Caco-2 (cell line): ENCODE measurements around the gene TIMM10. TPM values are rescaled to one million over a fixed set of nuclear protein-coding genes. Genes with fewer than 3 reads are reported as not detected.

ENCODE experiments used
- BruUV-seq: library from RNA; stranded (reverse); fragments of 400-500 nt; replicated peaks from 2 replicates; lab custom pipeline; 2021; lab: Mats Ljungman, UMichigan
- CTCF ChIA-PET: fragments of 300-600 bp; sonication (Branson Sonifier 250); formaldehyde crosslinking; loops from one replicate; lab custom pipeline; 2022; ENCODE audit warnings: antibody characterized with exemption; lab: Charles Lee
- POLR2A ChIA-PET: fragments of 300-600 bp; sonication (Branson Sonifier 250); formaldehyde crosslinking; loops from one replicate; lab custom pipeline; 2022; ENCODE audit warnings: antibody characterized with exemption; lab: Charles Lee
- DNase-seq, 2 experiments: peaks; one replicate each; pipeline versions ENCODE4 v3.0.0 to v3.0.0-alpha.2; 2020 to 2022
- H3K27me3 ChIP-seq: replicated peaks from 2 replicates; pipeline ENCODE4 v1.6.0; 2011; ENCODE audit warnings: low read length; ENCODE audit not compliant: control insufficient read depth, insufficient read depth
- H3K36me3 ChIP-seq: 2 replicates; pipeline ENCODE4 v1.5.1; 2011; ENCODE audit warnings: low read length; ENCODE audit not compliant: control insufficient read depth, insufficient read depth
- H3K4me1 ChIP-seq: fragments of 250-450 bp; sonication (Bioruptor Pico); 2 replicates; pipeline ENCODE4 v1.5.1; 2020; ENCODE audit warnings: mild to moderate bottlenecking
- H3K4me3 ChIP-seq: 2 replicates; pipeline ENCODE4 v1.5.1; 2011; ENCODE audit warnings: low read depth, mild to moderate bottlenecking, control low read depth, low read length
- H3K9me3 ChIP-seq: fragments of 250-450 bp; sonication (Bioruptor Pico); 2 replicates; pipeline ENCODE4 v1.5.1; 2020; ENCODE audit warnings: mild to moderate bottlenecking, moderate library complexity
- H3K27ac Mint-ChIP-seq: one replicate; pipeline ENCODE4 v1.8.0; 2022; ENCODE audit warnings: mixed read lengths; ENCODE audit not compliant: unreplicated experiment
- H3K27me3 Mint-ChIP-seq: one replicate; pipeline ENCODE4 v1.8.0; 2022; ENCODE audit warnings: mixed read lengths; ENCODE audit not compliant: insufficient read depth, unreplicated experiment
- H3K36me3 Mint-ChIP-seq: one replicate; pipeline ENCODE4 v1.8.0; 2022; ENCODE audit warnings: mild to moderate bottlenecking, mixed read lengths; ENCODE audit not compliant: insufficient read depth, unreplicated experiment
- H3K4me1 Mint-ChIP-seq: one replicate; pipeline ENCODE4 v1.8.0; 2022; ENCODE audit warnings: low read depth, mixed read lengths; ENCODE audit not compliant: unreplicated experiment
- H3K4me3 Mint-ChIP-seq: one replicate; pipeline ENCODE4 v1.8.0; 2022; ENCODE audit warnings: mild to moderate bottlenecking, moderate library complexity, mixed read lengths; ENCODE audit not compliant: unreplicated experiment
- H3K9me3 Mint-ChIP-seq: one replicate; pipeline ENCODE4 v1.8.0; 2022; ENCODE audit warnings: mixed read lengths; ENCODE audit not compliant: unreplicated experiment
- CTCF ChIP-seq, 2 experiments: fragments of 200-600 bp in 1 of 2; IDR thresholded peaks; 1 replicate in 1 of 2; 2 replicates in 1 of 2; pipeline versions ENCODE4 v1.5.1 to v1.8.0; 2011 to 2022; ENCODE audit warnings: antibody characterized with exemption in 1 of 2, control low read depth in 1 of 2, inconsistent platforms in 1 of 2, low read depth in 1 of 2, low read length in 1 of 2, mild to moderate bottlenecking in 1 of 2, moderate library complexity in 1 of 2; ENCODE audit not compliant: insufficient read depth in 1 of 2, severe bottlenecking in 1 of 2, unreplicated experiment in 1 of 2
- intact Hi-C: fragments of 100-400 bp; cut with micrococcal nuclease; formaldehyde crosslinking; loops from one replicate; pipeline ENCODE4 v1.10.0; 2022; ENCODE audit not compliant: unreplicated experiment
- total RNA-seq: library from RNA; stranded (reverse); gene quantifications from 2 replicates; pipeline ENCODE4 v1.2.3, GENCODE V29; 2022

The TIMM10 gene
- total RNA-seq, 1 experiment from 2014 or later: 103 TPM

DNA sequence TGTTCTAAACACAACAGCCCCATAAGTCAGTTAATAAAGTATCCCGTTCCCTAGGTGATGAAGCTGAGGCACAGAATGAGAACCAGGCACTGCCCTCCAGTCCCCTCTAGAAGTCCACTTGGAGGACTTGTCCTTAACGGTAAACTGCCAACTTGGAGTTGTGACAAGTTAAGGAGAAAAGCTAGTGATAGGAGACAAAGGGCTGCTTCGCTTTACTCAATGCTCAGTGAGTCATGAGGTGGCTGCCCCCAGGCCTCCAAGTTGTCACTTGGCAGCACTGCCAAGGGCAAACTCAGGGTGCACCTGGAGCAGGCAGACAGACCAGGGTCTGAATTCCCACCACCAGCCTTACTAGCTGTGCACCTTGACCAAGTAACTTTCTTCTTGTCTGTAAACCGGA lies 28.6 kb downstream of the TIMM10 start:
- CTCF ChIA-PET: interaction anchor here (0.7 to 1.8 kb wide), 6 partner anchors 9 to 51 kb away, joined by 3 to 8 read pairs (median 5); partner anchors contain the start of genes SLC43A1 and TIMM10

GRCh38 chr11:57500926-57501325 lies 29.6 kb downstream of the TIMM10 start:
- peaks cover 52% of the 10 kb centered on the region for H3K4me1 Mint-ChIP-seq
- DNase-seq: no peak
- ChIA-PET POLR2A (no interaction called here), CTCF (no interaction called here)
- H3K4me3 Mint-ChIP-seq: no peak overlapping the region
- H3K36me3 Mint-ChIP-seq: peaks cover 67% of the 10 kb centered on the region
- H3K27me3 ChIP-seq: no peaks in the 10 kb centered on the region
- no peak for TF ChIP-seq CTCF (IDR thresholded peaks at IDR 0.05; ENCODE audit: insufficient read depth in 1 of 2, low read depth in 1 of 2, low read length in 1 of 2, severe bottlenecking in 1 of 2, unreplicated experiment in 1 of 2)
- H3K4me3 ChIP-seq: no peak overlapping the region
- BruUV-seq: no TSS peak
- peak overlapping the region; percentile 39 for H3K27ac Mint-ChIP-seq
- intact Hi-C loops: no loop called here
- H3K27me3 Mint-ChIP-seq: no peaks in the 10 kb centered on the region
- H3K36me3 ChIP-seq: peaks cover 8% of the 10 kb centered on the region
- H3K9me3 Mint-ChIP-seq: no peaks in the 10 kb centered on the region
- no peaks in the 10 kb centered on the region for H3K9me3 ChIP-seq
- peaks cover 67% of the 10 kb centered on the region for H3K4me1 ChIP-seq

More for the DNA sequence above, 28.6 kb downstream of the TIMM10 start:
- TF ChIP-seq CTCF (IDR thresholded peaks at IDR 0.05; ENCODE audit: insufficient read depth in 1 of 2, low read depth in 1 of 2, low read length in 1 of 2, severe bottlenecking in 1 of 2, unreplicated experiment in 1 of 2): no peak
- no peaks in the 10 kb centered on the region for H3K27me3 ChIP-seq
- intact Hi-C loops: no loop called here
- H3K36me3 Mint-ChIP-seq: peaks cover 66% of the 10 kb centered on the region
- no peak overlapping the region for H3K4me3 ChIP-seq
- BruUV-seq: no TSS peak
- peaks cover 8% of the 10 kb centered on the region for H3K36me3 ChIP-seq
- DNase-seq: no peak
- no peaks in the 10 kb centered on the region for H3K9me3 Mint-ChIP-seq
- no peaks in the 10 kb centered on the region for H3K27me3 Mint-ChIP-seq
- no peak overlapping the region for H3K4me3 Mint-ChIP-seq
- peaks cover 51% of the 10 kb centered on the region for H3K4me1 Mint-ChIP-seq
- POLR2A ChIA-PET: no interaction called here
- H3K4me1 ChIP-seq: peaks cover 60% of the 10 kb centered on the region
- no peaks in the 10 kb centered on the region for H3K9me3 ChIP-seq
- no peak overlapping the region for H3K27ac Mint-ChIP-seq

GRCh38 chr11:57500515-57500914 lies 30.0 kb downstream of the TIMM10 start:
- peak overlapping the region; percentile 39 for H3K4me3 Mint-ChIP-seq
- ChIA-PET POLR2A (no interaction called here), CTCF (no interaction called here)
- H3K27me3 Mint-ChIP-seq: no peaks in the 10 kb centered on the region
- no peaks in the 10 kb centered on the region for H3K9me3 ChIP-seq
- peaks cover 52% of the 10 kb centered on the region for H3K4me1 Mint-ChIP-seq
- peaks cover 8% of the 10 kb centered on the region for H3K36me3 ChIP-seq
- intact Hi-C loops: no loop called here
- no peaks in the 10 kb centered on the region for H3K27me3 ChIP-seq
- no peak for DNase-seq
- peak overlapping the region; percentile 74 for H3K27ac Mint-ChIP-seq
- H3K9me3 Mint-ChIP-seq: no peaks in the 10 kb centered on the region
- no peak overlapping the region for H3K4me3 ChIP-seq
- peaks cover 70% of the 10 kb centered on the region for H3K36me3 Mint-ChIP-seq
- no peak for TF ChIP-seq CTCF (IDR thresholded peaks at IDR 0.05; ENCODE audit: insufficient read depth in 1 of 2, low read depth in 1 of 2, low read length in 1 of 2, severe bottlenecking in 1 of 2, unreplicated experiment in 1 of 2)
- H3K4me1 ChIP-seq: peaks cover 67% of the 10 kb centered on the region
- no TSS peak for BruUV-seq
